ENCODE data around the gene CLRN1.

GRCh38 chr3:150995510-150995909 is 23.0 kb upstream of the CLRN1 start:
- TF ChIP-seq, protein P1, sequence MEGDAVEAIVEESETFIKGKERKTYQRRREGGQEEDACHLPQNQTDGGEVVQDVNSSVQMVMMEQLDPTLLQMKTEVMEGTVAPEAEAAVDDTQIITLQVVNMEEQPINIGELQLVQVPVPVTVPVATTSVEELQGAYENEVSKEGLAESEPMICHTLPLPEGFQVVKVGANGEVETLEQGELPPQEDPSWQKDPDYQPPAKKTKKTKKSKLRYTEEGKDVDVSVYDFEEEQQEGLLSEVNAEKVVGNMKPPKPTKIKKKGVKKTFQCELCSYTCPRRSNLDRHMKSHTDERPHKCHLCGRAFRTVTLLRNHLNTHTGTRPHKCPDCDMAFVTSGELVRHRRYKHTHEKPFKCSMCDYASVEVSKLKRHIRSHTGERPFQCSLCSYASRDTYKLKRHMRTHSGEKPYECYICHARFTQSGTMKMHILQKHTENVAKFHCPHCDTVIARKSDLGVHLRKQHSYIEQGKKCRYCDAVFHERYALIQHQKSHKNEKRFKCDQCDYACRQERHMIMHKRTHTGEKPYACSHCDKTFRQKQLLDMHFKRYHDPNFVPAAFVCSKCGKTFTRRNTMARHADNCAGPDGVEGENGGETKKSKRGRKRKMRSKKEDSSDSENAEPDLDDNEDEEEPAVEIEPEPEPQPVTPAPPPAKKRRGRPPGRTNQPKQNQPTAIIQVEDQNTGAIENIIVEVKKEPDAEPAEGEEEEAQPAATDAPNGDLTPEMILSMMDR (IDR thresholded peaks at IDR 0.05; ENCODE audit: low read depth, low read length, missing input control), result no peak
- TF ChIP-seq TAF1 (conservative IDR thresholded peaks at IDR 0.05), result no peak
- no peak for TF ChIP-seq NR2F2 (IDR thresholded peaks at IDR 0.05)
- TF ChIP-seq RAD21 (IDR thresholded peaks at IDR 0.05), result no peak
- no peak for TF ChIP-seq YY1 (IDR thresholded peaks at IDR 0.05)
- no peak for TF ChIP-seq ATF3 (IDR thresholded peaks at IDR 0.05)
- TF ChIP-seq, protein P2, sequence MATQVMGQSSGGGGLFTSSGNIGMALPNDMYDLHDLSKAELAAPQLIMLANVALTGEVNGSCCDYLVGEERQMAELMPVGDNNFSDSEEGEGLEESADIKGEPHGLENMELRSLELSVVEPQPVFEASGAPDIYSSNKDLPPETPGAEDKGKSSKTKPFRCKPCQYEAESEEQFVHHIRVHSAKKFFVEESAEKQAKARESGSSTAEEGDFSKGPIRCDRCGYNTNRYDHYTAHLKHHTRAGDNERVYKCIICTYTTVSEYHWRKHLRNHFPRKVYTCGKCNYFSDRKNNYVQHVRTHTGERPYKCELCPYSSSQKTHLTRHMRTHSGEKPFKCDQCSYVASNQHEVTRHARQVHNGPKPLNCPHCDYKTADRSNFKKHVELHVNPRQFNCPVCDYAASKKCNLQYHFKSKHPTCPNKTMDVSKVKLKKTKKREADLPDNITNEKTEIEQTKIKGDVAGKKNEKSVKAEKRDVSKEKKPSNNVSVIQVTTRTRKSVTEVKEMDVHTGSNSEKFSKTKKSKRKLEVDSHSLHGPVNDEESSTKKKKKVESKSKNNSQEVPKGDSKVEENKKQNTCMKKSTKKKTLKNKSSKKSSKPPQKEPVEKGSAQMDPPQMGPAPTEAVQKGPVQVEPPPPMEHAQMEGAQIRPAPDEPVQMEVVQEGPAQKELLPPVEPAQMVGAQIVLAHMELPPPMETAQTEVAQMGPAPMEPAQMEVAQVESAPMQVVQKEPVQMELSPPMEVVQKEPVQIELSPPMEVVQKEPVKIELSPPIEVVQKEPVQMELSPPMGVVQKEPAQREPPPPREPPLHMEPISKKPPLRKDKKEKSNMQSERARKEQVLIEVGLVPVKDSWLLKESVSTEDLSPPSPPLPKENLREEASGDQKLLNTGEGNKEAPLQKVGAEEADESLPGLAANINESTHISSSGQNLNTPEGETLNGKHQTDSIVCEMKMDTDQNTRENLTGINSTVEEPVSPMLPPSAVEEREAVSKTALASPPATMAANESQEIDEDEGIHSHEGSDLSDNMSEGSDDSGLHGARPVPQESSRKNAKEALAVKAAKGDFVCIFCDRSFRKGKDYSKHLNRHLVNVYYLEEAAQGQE (IDR thresholded peaks at IDR 0.05), result no peak
- TF ChIP-seq FOXA1 (IDR thresholded peaks at IDR 0.05), result no peak
- no peak for TF ChIP-seq RXRA (IDR thresholded peaks at IDR 0.05)
- TF ChIP-seq SP1 (IDR thresholded peaks at IDR 0.05), result no peak
- no peak for TF ChIP-seq MAX (IDR thresholded peaks at IDR 0.05)
- TF ChIP-seq EGR1 (IDR thresholded peaks at IDR 0.05; ENCODE audit: low read depth in 2 of 2), result no peak
- no peak for TF ChIP-seq GABPA (IDR thresholded peaks at IDR 0.05 in 1 of 2, conservative IDR thresholded peaks at IDR 0.05 in 1 of 2)
- TF ChIP-seq JUND (IDR thresholded peaks at IDR 0.05), result no peak
